Activated CD8-positive, alpha-beta T cell treated with anti-CD3 and anti-CD28 coated beads for 36 hours (primary cell): ENCODE results near the gene CACNG1. TPM values are rescaled to one million over a fixed set of nuclear protein-coding genes. Genes with fewer than 3 reads are reported as not detected.

Source experiments
- ATAC-seq: fragments of 200-7000 bp; cut with Tn5 transposase; one replicate; pipeline ENCODE4 v1.10.0; 2021; ENCODE audit warnings: mild to moderate bottlenecking, moderate library complexity
- CTCF ChIA-PET: fragments of 350-600 bp; sonication (Branson Sonifier 250); formaldehyde crosslinking; loops from one replicate; lab custom pipeline; 2021; ENCODE audit warnings: antibody characterized with exemption; lab: Charles Lee
- POLR2A ChIA-PET: fragments of 350-600 bp; sonication (Branson Sonifier 250); formaldehyde crosslinking; loops from one replicate; lab custom pipeline; 2021; ENCODE audit warnings: antibody characterized with exemption; lab: Charles Lee
- DNase-seq: peaks from one replicate; pipeline ENCODE4 v3.0.0-alpha.2; 2020
- H3K27ac Mint-ChIP-seq: one replicate; pipeline ENCODE4 v1.8.0; 2021; ENCODE audit warnings: mild to moderate bottlenecking, mixed read lengths
- H3K27me3 Mint-ChIP-seq: one replicate; pipeline ENCODE4 v1.8.0; 2021; ENCODE audit warnings: mixed read lengths
- H3K36me3 Mint-ChIP-seq: one replicate; pipeline ENCODE4 v1.8.0; 2021; ENCODE audit warnings: low read depth, mixed read lengths
- H3K4me1 Mint-ChIP-seq: one replicate; pipeline ENCODE4 v1.8.0; 2021; ENCODE audit warnings: low read depth, mixed read lengths
- H3K4me3 Mint-ChIP-seq: one replicate; pipeline ENCODE4 v1.8.0; 2021; ENCODE audit warnings: mild to moderate bottlenecking, moderate library complexity, mixed read lengths
- H3K9me3 Mint-ChIP-seq: one replicate; pipeline ENCODE4 v1.8.0; 2021; ENCODE audit warnings: mixed read lengths
- CTCF ChIP-seq: fragments of 200-600 bp; IDR thresholded peaks from one replicate; pipeline ENCODE4 v1.8.0; 2022; ENCODE audit warnings: antibody characterized with exemption, mild to moderate bottlenecking
- intact Hi-C: fragments of 100-400 bp; cut with micrococcal nuclease; formaldehyde crosslinking; loops from one replicate; pipeline ENCODE4 v1.10.0; 2022
- total RNA-seq, 2 experiments: library from RNA; stranded (reverse); gene quantifications; one replicate each; pipeline ENCODE4 v1.2.3, GENCODE V29; 2021

CACNG1 gene
- total RNA-seq, 2 experiments from 2014 or later: not detected

GRCh38 chr17:67044940-67045339 is 586 bp downstream of the CACNG1 start:
- DNase-seq: no peak
- Mint-ChIP-seq H3K4me3 (no peak overlapping the region), H3K4me1 (no peaks in the 10 kb centered on the region), H3K27me3 (peaks cover 2% of the 10 kb centered on the region), H3K27ac (no peak overlapping the region), H3K36me3 (peaks cover 7% of the 10 kb centered on the region), H3K9me3 (peaks cover 12% of the 10 kb centered on the region)
- intact Hi-C loops: no loop called here
- TF ChIP-seq CTCF: no peak
- ChIA-PET POLR2A (no interaction called here), CTCF (no interaction called here)
- no peak for ATAC-seq

- CTCF ChIA-PET: no interaction called here
- H3K4me1 Mint-ChIP-seq: no peaks in the 10 kb centered on the region
- no peak for TF ChIP-seq CTCF
- ATAC-seq: no peak
- no peak overlapping the region for H3K27ac Mint-ChIP-seq
- H3K27me3 Mint-ChIP-seq: peaks cover 2% of the 10 kb centered on the region
- H3K36me3 Mint-ChIP-seq: peaks cover 7% of the 10 kb centered on the region
- no peak overlapping the region for H3K4me3 Mint-ChIP-seq
- POLR2A ChIA-PET: no interaction called here
- intact Hi-C loops: no loop called here
- DNase-seq: no peak
- peaks cover 12% of the 10 kb centered on the region for H3K9me3 Mint-ChIP-seq
Measured at GRCh38 chr17:67046398-67046797, 2.0 kb downstream of the CACNG1 start.

- H3K4me3 Mint-ChIP-seq: no peak overlapping the region
- DNase-seq: no peak
- ATAC-seq: no peak
- peaks cover 2% of the 10 kb centered on the region for H3K27me3 Mint-ChIP-seq
- no peak overlapping the region for H3K27ac Mint-ChIP-seq
- H3K36me3 Mint-ChIP-seq: peaks cover 7% of the 10 kb centered on the region
- H3K4me1 Mint-ChIP-seq: no peaks in the 10 kb centered on the region
- intact Hi-C loops: no loop called here
- H3K9me3 Mint-ChIP-seq: peaks cover 12% of the 10 kb centered on the region
- no peak for TF ChIP-seq CTCF
- POLR2A ChIA-PET: no interaction called here
- CTCF ChIA-PET: no interaction called here
Measured at GRCh38 chr17:67047382-67047781, 3.0 kb downstream of the CACNG1 start.

- ChIA-PET POLR2A (no interaction called here), CTCF (no interaction called here)
- DNase-seq: no peak
- no peak for TF ChIP-seq CTCF
- peaks cover 7% of the 10 kb centered on the region for H3K36me3 Mint-ChIP-seq
- ATAC-seq: no peak
- H3K4me1 Mint-ChIP-seq: no peaks in the 10 kb centered on the region
- H3K9me3 Mint-ChIP-seq: peaks cover 12% of the 10 kb centered on the region
- no peak overlapping the region for H3K27ac Mint-ChIP-seq
- no peak overlapping the region for H3K4me3 Mint-ChIP-seq
- intact Hi-C loops: no loop called here
- H3K27me3 Mint-ChIP-seq: no peaks in the 10 kb centered on the region
Measured at GRCh38 chr17:67049025-67049739, 4.8 kb downstream of the CACNG1 start.

GRCh38 chr17:67050066-67050465 is 5.7 kb downstream of the CACNG1 start:
- intact Hi-C loops: no loop called here
- Mint-ChIP-seq H3K4me3 (no peak overlapping the region), H3K36me3 (peaks cover 7% of the 10 kb centered on the region), H3K4me1 (no peaks in the 10 kb centered on the region), H3K27ac (no peak overlapping the region), H3K9me3 (peaks cover 12% of the 10 kb centered on the region), H3K27me3 (no peaks in the 10 kb centered on the region)
- POLR2A ChIA-PET: no interaction called here
- DNase-seq: no peak
- ATAC-seq: no peak
- TF ChIP-seq CTCF: no peak
- CTCF ChIA-PET: interaction anchor here (0.8 kb wide), 1 partner anchor 10 kb away, joined by 3 read pairs; no protein-coding TSS in a partner anchor
